Hepatocyte (in vitro differentiated cells): Measurements from ENCODE around the gene SVOP. TPM values are rescaled to one million over a fixed set of nuclear protein-coding genes. Genes with fewer than 3 reads are reported as not detected.

Experiments used
- DNase-seq: peaks from one replicate; pipeline ENCODE4 v3.0.0-alpha.2; 2016; ENCODE audit warnings: low spot score
- H2AFZ ChIP-seq: fragments of 200-600 bp; sonication (generic); 2 replicates; pipeline ENCODE4 v1.6.0; 2016; ENCODE audit warnings: antibody characterized with exemption, mild to moderate bottlenecking
- H3K27ac ChIP-seq: fragments of 200-600 bp; sonication (generic); 2 replicates; pipeline ENCODE4 v1.5.1; 2016; ENCODE audit warnings: mild to moderate bottlenecking
- H3K27me3 ChIP-seq: fragments of 200-600 bp; sonication (generic); 2 replicates; pipeline ENCODE4 v1.6.1; 2016
- H3K36me3 ChIP-seq: fragments of 200-600 bp; sonication (generic); replicated peaks from 2 replicates; pipeline ENCODE4 v1.5.1; 2016; ENCODE audit warnings: low read depth; ENCODE audit not compliant: insufficient read depth
- H3K4me1 ChIP-seq: fragments of 200-600 bp; sonication (generic); 2 replicates; pipeline ENCODE4 v1.5.1; 2016; ENCODE audit warnings: mild to moderate bottlenecking, moderate library complexity; ENCODE audit not compliant: insufficient read depth
- H3K4me2 ChIP-seq: fragments of 200-600 bp; sonication (generic); 2 replicates; pipeline ENCODE4 v1.6.0; 2016
- H3K4me3 ChIP-seq: fragments of 200-600 bp; sonication (generic); 2 replicates; pipeline ENCODE4 v1.5.1; 2016; ENCODE audit warnings: mild to moderate bottlenecking
- H3K79me2 ChIP-seq: fragments of 200-600 bp; sonication (generic); 2 replicates; pipeline ENCODE4 v1.6.0; 2017; ENCODE audit warnings: mild to moderate bottlenecking
- H3K9me2 ChIP-seq: fragments of 200-600 bp; sonication (generic); replicated peaks from 2 replicates; pipeline ENCODE4 v1.6.0; 2017; ENCODE audit warnings: mild to moderate bottlenecking; ENCODE audit not compliant: insufficient read depth
- H3K9me3 ChIP-seq: fragments of 200-600 bp; sonication (generic); 2 replicates; pipeline ENCODE4 v1.5.1; 2016; ENCODE audit warnings: low read depth, mild to moderate bottlenecking
- H4K20me1 ChIP-seq: fragments of 200-600 bp; sonication (generic); 2 replicates; pipeline ENCODE4 v1.6.0; 2016; ENCODE audit warnings: mild to moderate bottlenecking; ENCODE audit not compliant: insufficient read depth, poor library complexity, severe bottlenecking
- CTCF ChIP-seq: fragments of 200-600 bp; sonication (generic); IDR thresholded peaks from 2 replicates; pipeline ENCODE4 v1.5.1; 2016; ENCODE audit warnings: antibody characterized with exemption, mild to moderate bottlenecking; ENCODE audit not compliant: poor library complexity
- EZH2 ChIP-seq: fragments of 200-600 bp; sonication (generic); IDR thresholded peaks from 2 replicates; pipeline ENCODE4 v1.6.1; 2016; ENCODE audit warnings: antibody characterized with exemption, mild to moderate bottlenecking, borderline replicate concordance
- EZH2phosphoT487 ChIP-seq: fragments of 200-600 bp; sonication (generic); IDR thresholded peaks from one replicate; pipeline ENCODE4 v1.6.1; 2018; ENCODE audit warnings: antibody characterized with exemption, mild to moderate bottlenecking, low read depth, moderate library complexity; ENCODE audit not compliant: unreplicated experiment, severe bottlenecking
- WGBS: methylation state at CpG from one replicate; pipeline ENCODE4 v1.1.6; 2016; ENCODE audit warnings: low lambda C conversion rate; ENCODE audit errors: missing lambda C conversion rate; 5-methylcytosine and 5-hydroxymethylcytosine counted together
- polyA plus RNA-seq: library from polyadenylated mRNA; unstranded; fragments of >200 nt; fragmentation: Nextera tagmentation; extraction: Ambion mirVana; gene quantifications from 2 replicates; pipeline ENCODE4 v1.2.1, GENCODE V29; 2016
- total RNA-seq: library from RNA; depleted of rRNA; stranded (reverse); fragments of >200 nt; gene quantifications from 2 replicates; pipeline ENCODE4 v1.2.3, GENCODE V29; 2014

The SVOP gene
- total and polyA plus RNA-seq, 2 experiments from 2014 or later = 0.27 to 0.45 TPM

GRCh38 chr12:108982621-108983219 lies 38.1 kb downstream of the SVOP start:
- H2AFZ ChIP-seq = no peak overlapping the region
- H3K36me3 ChIP-seq = no peaks in the 10 kb centered on the region
- H3K27ac ChIP-seq = no peak overlapping the region
- no peak overlapping the region for H3K4me3 ChIP-seq
- H3K4me2 ChIP-seq = no peak overlapping the region
- H3K79me2 ChIP-seq = no peaks in the 10 kb centered on the region
- H4K20me1 ChIP-seq = no peaks in the 10 kb centered on the region
- TF ChIP-seq CTCF (no peak), EZH2phosphoT487 (no peak), EZH2 (no peak)
- H3K9me2 ChIP-seq = no peaks in the 10 kb centered on the region
- no peak for DNase-seq
- H3K9me3 ChIP-seq = no peaks in the 10 kb centered on the region
- no peaks in the 10 kb centered on the region for H3K27me3 ChIP-seq
- no peaks in the 10 kb centered on the region for H3K4me1 ChIP-seq

DNA sequence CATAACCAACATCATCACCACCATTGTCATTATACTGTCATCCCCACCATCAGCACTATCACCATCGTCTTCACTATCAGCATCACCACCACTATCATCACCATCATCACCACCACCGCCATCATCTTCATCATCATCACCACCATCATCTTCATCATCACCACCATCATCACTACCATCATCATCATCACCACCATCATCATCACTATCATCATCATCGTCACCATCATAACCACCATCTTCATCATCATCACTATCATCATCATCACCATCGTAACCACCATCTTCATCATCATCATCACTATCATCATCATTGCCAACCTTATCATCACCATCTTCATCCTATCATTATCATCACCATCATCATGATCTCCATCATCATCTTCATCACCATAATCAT lies 39.0 kb downstream of the SVOP start:
- H3K9me3 ChIP-seq = no peaks in the 10 kb centered on the region
- H4K20me1 ChIP-seq = no peaks in the 10 kb centered on the region
- no peaks in the 10 kb centered on the region for H3K4me1 ChIP-seq
- no peaks in the 10 kb centered on the region for H3K36me3 ChIP-seq
- H3K9me2 ChIP-seq = no peaks in the 10 kb centered on the region
- H3K79me2 ChIP-seq = no peaks in the 10 kb centered on the region
- no peak overlapping the region for H3K27ac ChIP-seq
- no peak overlapping the region for H2AFZ ChIP-seq
- no peak for DNase-seq
- H3K4me2 ChIP-seq = no peak overlapping the region
- no peaks in the 10 kb centered on the region for H3K27me3 ChIP-seq
- 68% methylated on average over 4 of the region's 4 CpGs for WGBS
- no peak for TF ChIP-seq EZH2
- no peak for TF ChIP-seq CTCF
- no peak for TF ChIP-seq EZH2phosphoT487
- H3K4me3 ChIP-seq = no peak overlapping the region

- no peak for DNase-seq
- H2AFZ ChIP-seq = no peak overlapping the region
- no peak for TF ChIP-seq EZH2
- TF ChIP-seq CTCF = no peak
- no peak for TF ChIP-seq EZH2phosphoT487
- no peaks in the 10 kb centered on the region for H3K79me2 ChIP-seq
- no peaks in the 10 kb centered on the region for H3K9me2 ChIP-seq
- H4K20me1 ChIP-seq = no peaks in the 10 kb centered on the region
- no peaks in the 10 kb centered on the region for H3K4me1 ChIP-seq
- no peak overlapping the region for H3K4me3 ChIP-seq
- no peaks in the 10 kb centered on the region for H3K36me3 ChIP-seq
- no peaks in the 10 kb centered on the region for H3K27me3 ChIP-seq
- no peaks in the 10 kb centered on the region for H3K9me3 ChIP-seq
- 67% methylated on average over 9 of the region's 9 CpGs for WGBS
- H3K4me2 ChIP-seq = no peak overlapping the region
- no peak overlapping the region for H3K27ac ChIP-seq
Observed at GRCh38 chr12:108980831-108981618, 39.8 kb downstream of the SVOP start.
